Nephron (organoid): Measurements from ENCODE around the gene DDX39A.
"Not testable (repeated sequence)": the region's sequence is repeated elsewhere in the genome, so short reads cannot be mapped to it uniquely, and the experiment has no call there.

Experiments
- H3K27ac Mint-ChIP-seq, 3 experiments: 2 replicates each; pipeline ENCODE4 v1.8.0; 2020; ENCODE audit warnings: mixed read lengths in 3 of 3, mild to moderate bottlenecking in 2 of 3, moderate library complexity in 1 of 3
- H3K27me3 Mint-ChIP-seq: 2 replicates; pipeline ENCODE4 v1.8.0; 2021; ENCODE audit warnings: low read depth, mild to moderate bottlenecking, moderate library complexity, mixed read lengths
- H3K36me3 Mint-ChIP-seq: 2 replicates; pipeline ENCODE4 v1.8.0; 2020; ENCODE audit warnings: low read depth, mixed read lengths
- H3K4me1 Mint-ChIP-seq: 2 replicates; pipeline ENCODE4 v1.8.0; 2020; ENCODE audit warnings: mixed read lengths
- H3K4me3 Mint-ChIP-seq, 3 experiments: 2 replicates each; pipeline ENCODE4 v1.8.0; 2020; ENCODE audit warnings: mild to moderate bottlenecking in 3 of 3, mixed read lengths in 3 of 3, moderate library complexity in 2 of 3
- H3K9me3 Mint-ChIP-seq: 2 replicates; pipeline ENCODE4 v1.8.0; 2020; ENCODE audit warnings: mixed read lengths
- CTCF ChIP-seq, 3 experiments: fragments of 200-600 bp; sonication (generic); IDR thresholded peaks; one replicate each; pipeline ENCODE4 v1.5.0; 2021; ENCODE audit warnings: antibody characterized with exemption in 3 of 3; ENCODE audit not compliant: unreplicated experiment in 3 of 3

DDX39A gene

GRCh38 chr19:14375582-14376291, 43.4 kb downstream of the DDX39A start:
- no peak for TF ChIP-seq CTCF (IDR thresholded peaks at IDR 0.05; ENCODE audit: unreplicated experiment in 3 of 3)
- Mint-ChIP-seq H3K4me3 (peak overlapping the region; percentile 15 to 66 (median 52)), H3K27ac (peak overlapping the region; percentile 93 to 99 (median 98)), H3K9me3 (no peaks in the 10 kb centered on the region), H3K4me1 (peaks cover 33% of the 10 kb centered on the region), H3K36me3 (no peaks in the 10 kb centered on the region), H3K27me3 (no peaks in the 10 kb centered on the region)

GRCh38 chr19:14375055-14375581, 44.0 kb downstream of the DDX39A start:
- Mint-ChIP-seq H3K27ac (peak overlapping the region; percentile 93 to 99 (median 98)), H3K27me3 (no peaks in the 10 kb centered on the region), H3K9me3 (no peaks in the 10 kb centered on the region), H3K4me1 (peaks cover 32% of the 10 kb centered on the region), H3K4me3 (peak overlapping the region in 2 of 3 experiments; percentile 52 to 66), H3K36me3 (no peaks in the 10 kb centered on the region)
- TF ChIP-seq CTCF (IDR thresholded peaks at IDR 0.05; ENCODE audit: unreplicated experiment in 3 of 3) = no peak

- H3K27me3 Mint-ChIP-seq = not testable (repeated sequence)
Observed at GRCh38 chr19:14374313-14374712, 44.8 kb downstream of the DDX39A start.

GRCh38 chr19:14372384-14373077, 46.6 kb downstream of the DDX39A start:
- not testable (repeated sequence) for H3K36me3 Mint-ChIP-seq, H3K27me3 Mint-ChIP-seq, H3K9me3 Mint-ChIP-seq, H3K4me3 Mint-ChIP-seq
- H3K27ac Mint-ChIP-seq = peak overlapping the region in 1 of 3 experiments; percentile 45
- peaks cover 23% of the 10 kb centered on the region for H3K4me1 Mint-ChIP-seq

More at GRCh38 chr19:14374313-14374712, 44.8 kb downstream of the DDX39A start:
- not testable (repeated sequence) for H3K4me3 Mint-ChIP-seq, H3K27ac Mint-ChIP-seq, H3K9me3 Mint-ChIP-seq, H3K36me3 Mint-ChIP-seq
- H3K4me1 Mint-ChIP-seq = peaks cover 34% of the 10 kb centered on the region

GRCh38 chr19:14371301-14371821, 47.8 kb downstream of the DDX39A start:
- no peak for TF ChIP-seq CTCF (IDR thresholded peaks at IDR 0.05; ENCODE audit: unreplicated experiment in 3 of 3)
- H3K36me3 Mint-ChIP-seq = no peaks in the 10 kb centered on the region
- peak overlapping the region in 2 of 3 experiments; percentile 28 to 78 for H3K27ac Mint-ChIP-seq
- H3K27me3 Mint-ChIP-seq = no peaks in the 10 kb centered on the region
- no peaks in the 10 kb centered on the region for H3K9me3 Mint-ChIP-seq
- H3K4me3 Mint-ChIP-seq = no peak overlapping the region
- peaks cover 28% of the 10 kb centered on the region for H3K4me1 Mint-ChIP-seq

- H3K4me1 Mint-ChIP-seq = peaks cover 28% of the 10 kb centered on the region
- no peaks in the 10 kb centered on the region for H3K9me3 Mint-ChIP-seq
- peak overlapping the region in 1 of 3 experiments; percentile 28 for H3K27ac Mint-ChIP-seq
- no peak for TF ChIP-seq CTCF (IDR thresholded peaks at IDR 0.05; ENCODE audit: unreplicated experiment in 3 of 3)
- no peak overlapping the region for H3K4me3 Mint-ChIP-seq
- no peaks in the 10 kb centered on the region for H3K27me3 Mint-ChIP-seq
- H3K36me3 Mint-ChIP-seq = no peaks in the 10 kb centered on the region
Observed at GRCh38 chr19:14370940-14371280, 48.2 kb downstream of the DDX39A start.
